Right hindlimb (tissue), 1 donor: ENCODE measurements around the gene IRF9.

Experiments used
- DNase-seq: peaks from one replicate; pipeline ENCODE4 v3.0.0-alpha.2; 2018

IRF9 gene

DNA sequence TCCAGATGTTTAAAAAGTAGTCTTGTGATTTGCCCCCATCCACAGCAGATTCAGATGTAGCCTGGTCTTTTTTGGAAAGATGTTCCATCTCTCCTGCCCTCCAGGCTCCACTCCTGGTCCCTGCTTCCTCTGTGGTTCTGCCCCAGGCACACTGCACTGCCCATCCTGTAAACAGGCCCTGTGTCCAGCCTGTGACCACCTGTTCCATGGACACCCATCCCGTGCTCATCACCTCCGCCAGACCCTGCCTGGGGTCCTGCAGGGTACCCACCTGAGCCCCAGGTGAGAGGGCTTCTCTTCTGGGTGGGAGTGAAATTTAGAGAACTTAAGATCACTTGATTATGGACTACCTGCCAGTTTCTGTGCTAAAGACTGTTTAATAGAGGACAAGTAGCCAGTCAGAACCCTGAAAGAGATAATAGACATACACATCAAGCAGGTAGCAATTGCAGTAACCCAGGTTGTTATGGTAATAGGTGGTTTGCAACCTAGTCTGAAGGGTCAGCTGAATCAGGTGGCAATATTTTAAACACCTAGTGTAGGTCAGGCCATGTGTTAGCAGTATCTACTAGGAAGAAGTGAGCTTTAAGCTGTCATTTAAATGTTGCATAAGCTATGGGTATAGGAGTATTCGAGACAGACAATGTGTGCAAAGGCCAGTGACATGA, 11.6 kb upstream of the IRF9 start:
- no peak for DNase-seq

DNA sequence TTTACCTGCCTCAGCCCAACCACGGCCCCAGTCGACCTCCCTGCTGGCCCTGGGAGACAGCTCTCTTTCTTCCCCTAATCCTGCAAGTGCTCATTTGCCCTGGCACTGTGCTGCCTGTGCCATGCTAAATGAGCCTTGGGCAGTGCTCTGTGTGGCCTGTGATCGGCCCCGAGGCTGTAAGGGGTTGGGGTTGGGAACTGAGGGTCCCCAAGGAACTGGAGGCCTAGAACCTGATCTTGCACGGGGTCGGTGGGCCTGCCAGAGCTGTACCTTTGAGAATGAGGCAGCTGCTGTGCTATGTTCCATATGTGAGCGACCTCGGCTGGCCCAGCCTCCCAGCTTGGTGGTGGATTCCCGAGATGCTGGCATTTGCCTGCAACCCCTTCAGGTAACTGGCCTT, 11.0 kb upstream of the IRF9 start:
- no peak for DNase-seq

DNA sequence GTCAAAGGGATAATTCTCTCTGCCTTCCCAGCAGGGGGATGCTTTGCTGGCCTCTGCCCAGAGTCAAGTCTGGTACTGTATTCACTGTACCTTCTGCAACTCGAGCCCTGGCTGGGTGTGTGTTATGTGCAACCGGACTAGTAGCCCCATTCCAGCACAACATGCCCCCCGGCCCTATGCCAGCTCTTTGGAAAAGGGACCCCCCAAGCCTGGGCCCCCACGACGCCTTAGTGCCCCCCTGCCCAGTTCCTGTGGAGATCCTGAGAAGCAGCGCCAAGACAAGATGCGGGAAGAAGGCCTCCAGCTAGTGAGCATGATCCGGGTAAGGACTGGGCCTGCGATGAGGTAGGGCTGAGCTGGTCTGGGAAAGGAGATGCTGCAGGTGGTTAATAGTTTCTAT, 10.5 kb upstream of the IRF9 start:
- DNase-seq: no peak

- DNase-seq: no peak
Measured at GRCh38 chr14:24150993-24151392, 10.1 kb upstream of the IRF9 start.

GRCh38 chr14:24151404-24152080, 9.5 kb upstream of the IRF9 start:
- DNase-seq: no peak

DNA sequence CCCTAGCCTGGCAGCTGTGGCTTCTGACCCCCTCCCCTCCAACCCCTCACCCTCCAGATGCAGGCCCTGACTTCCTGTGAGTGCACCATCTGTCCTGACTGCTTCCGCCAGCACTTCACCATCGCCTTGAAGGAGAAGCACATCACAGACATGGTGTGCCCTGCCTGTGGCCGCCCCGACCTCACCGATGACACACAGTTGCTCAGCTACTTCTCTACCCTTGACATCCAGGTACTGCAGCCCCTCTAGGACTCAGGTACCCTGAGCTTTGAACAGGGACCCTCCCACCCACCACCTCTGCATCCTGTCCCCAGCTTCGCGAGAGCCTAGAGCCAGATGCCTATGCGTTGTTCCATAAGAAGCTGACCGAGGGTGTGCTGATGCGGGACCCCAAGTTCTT, 6.0 kb upstream of the IRF9 start:
- no peak for DNase-seq

- no peak for DNase-seq
Measured at GRCh38 chr14:24156840-24157239, 4.2 kb upstream of the IRF9 start.

DNA sequence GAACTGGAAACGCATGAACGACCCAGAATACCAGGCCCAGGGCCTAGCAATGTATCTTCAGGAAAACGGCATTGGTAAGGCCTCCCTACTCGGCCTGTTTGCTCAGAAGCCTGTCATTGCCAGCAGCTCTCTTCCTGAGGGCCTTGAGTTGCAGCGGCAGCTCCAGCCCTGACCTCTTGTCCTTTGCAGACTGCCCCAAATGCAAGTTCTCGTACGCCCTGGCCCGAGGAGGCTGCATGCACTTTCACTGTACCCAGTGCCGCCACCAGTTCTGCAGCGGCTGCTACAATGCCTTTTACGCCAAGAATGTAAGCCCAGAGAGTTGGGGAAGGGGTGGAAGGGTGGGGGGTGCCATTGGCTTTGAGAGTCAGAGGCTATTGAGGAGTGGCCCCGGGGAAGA, 3.7 kb upstream of the IRF9 start:
- no peak for DNase-seq

- DNase-seq: no peak
Measured at GRCh38 chr14:24159777-24160498, 1.1 kb upstream of the IRF9 start.

DNA sequence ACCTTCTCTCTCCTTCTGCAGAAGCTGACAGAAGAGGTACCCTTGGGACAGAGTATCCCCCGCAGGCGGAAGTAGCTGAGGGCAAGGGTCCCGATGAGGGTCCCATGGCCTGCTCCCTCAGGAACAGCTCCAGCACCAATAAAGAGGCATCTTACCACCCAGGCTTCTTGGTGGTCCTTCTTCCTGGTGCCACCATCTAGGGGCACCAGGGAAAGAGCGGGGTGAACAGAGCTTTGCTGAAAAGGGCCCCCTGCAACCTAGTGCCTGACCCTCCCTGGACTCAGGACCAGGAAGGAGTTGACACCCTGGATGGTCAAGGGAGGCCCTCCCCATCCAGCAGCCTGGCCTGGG, 591 bp upstream of the IRF9 start:
- no peak for DNase-seq

DNA sequence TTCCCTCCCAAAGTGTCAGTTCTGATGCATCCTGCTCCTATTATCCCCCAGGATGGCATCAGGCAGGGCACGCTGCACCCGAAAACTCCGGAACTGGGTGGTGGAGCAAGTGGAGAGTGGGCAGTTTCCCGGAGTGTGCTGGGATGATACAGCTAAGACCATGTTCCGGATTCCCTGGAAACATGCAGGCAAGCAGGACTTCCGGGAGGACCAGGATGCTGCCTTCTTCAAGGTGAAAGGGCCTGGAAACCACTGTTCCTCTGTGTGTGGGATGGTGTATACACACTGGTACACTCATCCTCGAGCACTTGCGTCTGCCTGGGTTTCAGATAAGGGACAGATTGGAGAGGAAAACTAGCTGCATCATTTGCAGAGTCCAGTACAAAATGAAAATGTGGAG, 1.0 kb downstream of the IRF9 start:
- DNase-seq: no peak

DNA sequence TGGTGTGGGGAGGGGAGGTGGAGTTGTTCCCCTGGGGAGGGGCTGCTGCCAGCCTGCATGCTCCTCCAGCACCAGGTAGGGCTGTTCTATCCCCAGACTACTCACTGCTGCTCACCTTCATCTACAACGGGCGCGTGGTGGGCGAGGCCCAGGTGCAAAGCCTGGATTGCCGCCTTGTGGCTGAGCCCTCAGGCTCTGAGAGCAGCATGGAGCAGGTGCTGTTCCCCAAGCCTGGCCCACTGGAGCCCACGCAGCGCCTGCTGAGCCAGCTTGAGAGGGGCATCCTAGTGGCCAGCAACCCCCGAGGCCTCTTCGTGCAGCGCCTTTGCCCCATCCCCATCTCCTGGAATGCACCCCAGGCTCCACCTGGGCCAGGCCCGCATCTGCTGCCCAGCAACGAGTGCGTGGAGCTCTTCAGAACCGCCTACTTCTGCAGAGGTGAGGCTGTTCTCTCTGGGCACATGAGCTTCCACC, 3.5 kb downstream of the IRF9 start:
- DNase-seq: no peak

- DNase-seq: no peak
Measured at GRCh38 chr14:24165785-24166184, 4.7 kb downstream of the IRF9 start.

DNA sequence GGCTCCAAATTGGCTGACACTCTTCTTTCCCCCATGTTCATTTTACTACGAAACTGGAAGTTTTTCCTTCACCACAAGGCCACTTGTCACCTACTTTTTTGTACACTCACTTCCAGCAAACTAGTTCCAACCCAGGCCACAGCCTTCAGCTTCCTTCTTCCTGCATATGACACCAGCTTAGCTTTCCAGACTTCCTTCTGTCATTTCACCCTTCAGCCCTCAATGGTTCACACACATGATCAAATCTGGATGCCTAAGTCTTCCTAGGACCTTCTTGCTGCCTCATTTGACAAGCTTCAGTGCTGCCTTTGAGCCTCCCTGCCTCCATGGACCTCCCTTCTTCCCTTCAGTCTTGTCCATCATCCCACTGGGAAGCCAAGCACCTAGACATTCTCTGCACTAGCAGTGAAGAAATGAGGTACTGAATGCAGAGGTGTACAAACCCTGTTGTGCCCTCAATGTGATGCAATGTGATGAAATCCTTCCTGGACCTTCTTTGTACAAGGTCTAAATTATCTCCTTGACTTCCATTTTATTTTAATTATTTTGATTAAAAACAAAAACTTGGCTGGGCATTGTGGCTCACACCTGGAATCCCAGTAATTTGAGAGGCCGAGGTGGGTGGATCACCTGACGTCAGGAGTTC, 6.5 kb downstream of the IRF9 start:
- DNase-seq: no peak

DNA sequence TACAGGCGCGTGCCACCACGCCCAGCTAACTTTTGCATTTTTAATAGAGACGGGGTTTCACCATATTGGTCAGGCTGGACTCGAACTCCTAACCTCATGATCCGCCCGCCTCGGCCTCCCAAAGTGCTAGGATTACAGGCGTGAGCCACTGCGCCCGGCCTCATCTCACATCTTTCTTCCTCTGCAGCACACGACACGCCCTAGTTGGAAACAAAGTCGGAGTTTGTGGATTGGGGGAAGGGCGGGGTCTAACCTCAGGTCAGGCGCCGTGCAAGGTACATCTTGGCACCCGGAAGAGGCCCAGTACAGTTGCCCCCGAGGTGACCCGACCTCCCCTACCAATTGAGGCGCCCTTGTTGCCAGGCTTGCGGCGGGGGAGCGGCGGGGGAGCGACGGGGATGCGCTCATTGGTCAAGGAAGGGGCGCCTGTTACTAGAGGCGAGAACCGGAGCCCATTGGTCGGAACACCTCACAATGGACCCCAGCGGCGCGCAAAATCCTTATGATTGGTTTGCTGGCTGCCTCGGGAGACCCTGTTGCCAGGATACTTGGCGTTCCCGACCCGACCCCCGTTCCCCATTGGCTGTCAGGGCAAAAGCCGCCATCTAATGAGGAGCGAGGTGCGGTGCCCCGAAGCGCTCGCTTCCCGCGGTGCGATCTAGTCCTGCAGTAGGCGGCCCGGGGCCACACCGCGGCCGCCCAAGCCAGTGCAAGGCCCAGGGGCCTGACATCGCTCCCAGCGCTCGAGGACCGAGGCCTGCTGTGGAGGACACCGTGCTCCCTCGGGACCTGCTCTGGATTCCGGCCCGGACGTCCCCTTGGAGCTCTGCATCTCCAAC, 10.6 kb downstream of the IRF9 start, which contains the start of gene REC8:
REC8 (plus strand) TSS at position 659 of the 839 bp plus-strand sequence. CDS start 473 bp downstream, outside the sequence.
- peak; percentile 92 for DNase-seq

DNA sequence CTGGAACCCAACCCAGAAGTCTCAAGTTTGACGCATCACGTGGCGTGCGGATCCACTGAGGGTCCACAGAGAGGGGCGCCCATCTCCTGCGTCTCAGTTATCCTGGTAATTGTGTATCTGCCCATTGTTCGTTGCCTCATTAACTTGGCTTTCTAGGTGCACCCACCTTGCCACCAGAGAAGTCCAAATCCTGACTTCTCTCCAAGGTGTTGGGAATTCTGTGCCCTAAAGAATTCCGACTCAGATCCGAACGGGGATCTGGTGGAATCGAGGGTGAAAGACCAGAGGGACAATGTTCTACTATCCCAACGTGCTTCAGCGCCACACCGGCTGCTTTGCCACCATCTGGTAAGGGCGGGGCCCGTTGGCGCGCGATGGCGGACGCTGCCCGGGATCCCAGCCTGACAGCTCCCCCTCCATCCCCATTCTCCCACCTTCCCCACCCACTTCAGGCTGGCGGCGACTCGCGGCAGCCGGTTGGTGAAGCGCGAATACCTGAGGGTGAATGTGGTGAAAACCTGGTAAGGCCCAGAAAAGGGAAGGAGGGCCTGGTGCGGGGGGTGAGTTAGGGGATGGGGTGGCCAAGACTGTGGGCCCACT, 11.3 kb downstream of the IRF9 start:
- no peak for DNase-seq

- DNase-seq: no peak
Measured at GRCh38 chr14:24172871-24173281, 11.8 kb downstream of the IRF9 start.

GRCh38 chr14:24176599-24176998, 15.5 kb downstream of the IRF9 start:
- no peak for DNase-seq

DNA sequence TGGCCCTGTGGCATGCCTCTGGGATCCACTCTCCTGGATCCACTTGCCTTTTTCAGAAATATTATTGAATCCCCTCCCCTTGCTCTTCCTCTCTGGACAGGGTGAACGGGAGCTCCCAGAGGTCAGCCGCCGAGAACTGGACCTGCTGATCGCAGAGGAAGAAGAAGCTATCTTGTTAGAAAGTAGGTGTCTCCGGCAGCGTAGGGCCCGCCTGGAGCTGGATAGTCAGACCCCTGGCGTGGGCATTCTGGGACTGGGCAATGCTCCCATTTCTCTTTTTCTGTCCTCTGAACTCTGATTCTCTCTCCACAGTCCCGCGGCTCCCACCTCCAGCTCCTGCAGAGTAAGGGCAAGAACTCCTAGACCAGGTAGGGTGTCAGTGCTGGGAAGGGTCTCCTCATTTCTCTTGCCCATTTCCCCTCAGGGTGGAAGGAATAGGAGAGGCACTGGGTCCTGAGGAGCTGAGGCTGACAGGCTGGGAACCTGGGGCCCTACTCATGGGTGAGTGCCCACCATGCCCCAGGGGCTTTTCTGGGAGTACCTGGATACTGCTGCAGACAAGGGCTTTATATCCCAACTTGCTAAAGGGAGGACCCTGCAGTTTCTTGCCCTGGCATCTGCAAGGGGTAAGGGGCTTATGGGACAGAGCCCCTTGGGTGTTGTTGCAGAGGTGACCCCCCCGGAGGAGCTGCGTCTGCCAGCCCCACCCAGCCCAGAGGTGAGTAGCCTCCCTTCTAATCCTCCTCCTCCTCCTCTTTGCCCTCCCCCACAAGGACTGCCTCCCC, 16.2 kb downstream of the IRF9 start:
- DNase-seq: no peak

DNA sequence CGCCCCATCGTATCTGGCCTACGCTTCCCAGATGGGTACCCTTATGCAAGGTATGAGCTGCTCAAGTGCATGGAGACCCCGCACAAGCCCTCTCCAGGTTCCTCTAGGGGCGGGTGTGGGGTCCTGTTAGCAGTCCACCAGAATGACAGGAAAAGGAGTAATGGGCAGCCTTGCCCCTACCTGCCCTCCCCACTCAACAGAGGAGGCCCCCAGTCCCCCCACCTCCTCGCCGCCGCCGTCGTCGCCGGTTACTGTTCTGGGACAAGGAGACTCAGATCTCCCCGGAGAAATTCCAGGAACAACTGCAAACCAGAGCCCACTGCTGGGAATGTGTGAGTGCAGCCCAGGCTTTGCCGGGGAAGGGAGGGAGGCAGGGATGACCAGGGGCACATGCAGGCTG, 16.8 kb downstream of the IRF9 start:
- no peak for DNase-seq
